ENCODE results near the gene ZNF621.

DNA sequence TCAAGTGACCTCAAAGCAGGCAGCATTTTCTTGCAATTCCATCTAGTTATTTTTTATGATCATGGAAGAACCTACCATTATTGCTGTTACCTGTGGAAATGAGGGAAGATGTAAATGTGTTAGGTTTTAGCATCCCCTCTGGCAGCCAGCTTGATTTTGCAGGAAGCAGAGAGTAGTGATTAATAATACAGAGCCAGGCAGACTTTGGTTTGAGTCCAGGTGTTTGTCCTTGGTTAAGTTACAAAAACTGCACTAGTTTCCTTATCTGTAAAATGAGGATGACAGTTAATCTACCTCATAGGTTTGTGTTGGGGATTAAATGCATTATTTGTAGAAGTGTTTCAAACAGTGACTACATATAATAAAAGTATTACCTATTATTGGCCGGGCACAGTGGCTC lies 6.7 kb upstream of the ZNF621 start:
- TF ChIP-seq CTCF (conservative IDR thresholded peaks at IDR 0.05): no peak
- no peak for TF ChIP-seq EZH2 (IDR thresholded peaks at IDR 0.05; ENCODE audit: low read depth)
